HG03066 (cell line): Measurements from ENCODE around the gene GRK1.

Experiments used
- ATAC-seq: cut with Tn5 transposase; IDR thresholded peaks from one replicate; pipeline ENCODE4 v1.9.1; 2021; ENCODE audit warnings: low read depth; ENCODE audit not compliant: unreplicated experiment

GRK1 gene

GRCh38 chr13:113769881-113770280 lies 102.9 kb downstream of the GRK1 start:
- ATAC-seq, result no peak

- ATAC-seq, result no peak
Observed at GRCh38 chr13:113770441-113770840, 103.4 kb downstream of the GRK1 start.

GRCh38 chr13:113770937-113771336 lies 103.9 kb downstream of the GRK1 start:
- no peak for ATAC-seq

GRCh38 chr13:113771709-113772331 lies 104.8 kb downstream of the GRK1 start:
- no peak for ATAC-seq

GRCh38 chr13:113774177-113775107 lies 107.4 kb downstream of the GRK1 start:
- no peak for ATAC-seq

GRCh38 chr13:113775451-113776145 lies 108.6 kb downstream of the GRK1 start:
- ATAC-seq, result no peak

- no peak for ATAC-seq
Observed at GRCh38 chr13:113776231-113777125, 109.5 kb downstream of the GRK1 start.

GRCh38 chr13:113777311-113778260 lies 110.6 kb downstream of the GRK1 start:
- no peak for ATAC-seq

- ATAC-seq, result no peak
Observed at GRCh38 chr13:113781571-113781970, 114.6 kb downstream of the GRK1 start.

- ATAC-seq, result no peak
Observed at GRCh38 chr13:113782472-113782871, 115.5 kb downstream of the GRK1 start.

GRCh38 chr13:113783200-113783881 lies 116.3 kb downstream of the GRK1 start:
- ATAC-seq, result no peak

GRCh38 chr13:113783966-113784644 lies 117.1 kb downstream of the GRK1 start:
- ATAC-seq, result no peak

- ATAC-seq, result no peak
Observed at GRCh38 chr13:113784645-113785024, 117.6 kb downstream of the GRK1 start.

- ATAC-seq, result no peak
Observed at GRCh38 chr13:113785051-113786010, 118.3 kb downstream of the GRK1 start.

GRCh38 chr13:113786262-113786841 lies 119.3 kb downstream of the GRK1 start:
- ATAC-seq, result no peak
